Epidermal melanocyte (primary cell): ENCODE measurements around the gene WWP2.
"Not testable (repeated sequence)": the region's sequence is repeated elsewhere in the genome, so short reads cannot be mapped to it uniquely, and the experiment has no call there.

Source experiments
- DNase-seq: peaks from one replicate; pipeline ENCODE4 v3.0.0; 2011; ENCODE audit warnings: low spot score; ENCODE audit not compliant: insufficient read length

Gene WWP2

DNA sequence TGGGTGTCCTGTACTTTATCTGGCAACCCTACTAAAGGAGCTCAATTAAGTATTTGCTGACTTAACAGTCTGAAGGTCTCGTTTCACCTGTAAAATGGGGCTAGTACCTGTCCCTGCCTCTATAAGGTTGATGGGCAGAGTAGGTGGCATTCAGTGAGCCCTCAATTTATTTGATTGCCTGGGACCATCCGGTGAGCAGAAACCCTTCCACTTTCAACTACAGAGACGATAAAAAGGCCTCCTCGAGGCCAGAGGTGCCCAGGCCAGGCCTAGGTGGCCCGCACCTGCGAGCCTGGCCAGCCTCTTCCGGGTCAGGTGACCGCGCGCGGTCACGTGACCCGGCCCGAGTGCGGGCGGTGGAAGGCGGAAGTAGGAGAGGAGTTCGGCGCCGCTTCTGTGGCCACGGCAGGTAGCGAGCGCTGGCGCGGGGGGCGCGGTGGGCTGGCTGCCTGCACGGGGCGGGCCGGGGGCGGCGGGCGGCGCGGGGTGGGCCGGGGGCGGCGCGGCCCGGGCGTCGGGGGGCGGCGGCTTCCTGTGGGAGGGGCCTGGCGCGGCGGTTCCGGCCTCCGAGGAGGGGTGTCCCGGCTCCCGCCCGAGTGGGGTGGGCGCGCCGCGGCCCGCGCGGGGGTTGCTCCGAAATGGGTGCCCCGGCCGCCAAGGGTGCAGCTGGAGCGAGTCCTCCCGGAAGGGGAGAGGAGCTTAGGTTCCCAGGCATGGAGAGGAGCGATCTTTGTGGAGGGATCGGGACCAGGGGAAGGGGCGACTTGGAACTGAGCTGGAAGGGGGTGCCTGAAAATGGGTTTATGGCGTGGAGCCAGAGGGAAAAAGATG, at the start of gene WWP2:
Gene WWP2 (plus strand): TSS at position 350 of the 831 bp plus-strand sequence. CDS start 24,679 bp downstream, outside the sequence.
- peak; percentile 37 for DNase-seq

GRCh38 chr16:69712914-69713581, 49.1 kb upstream of the WWP2 start:
- no peak for DNase-seq

- DNase-seq, result no peak
Measured at GRCh38 chr16:69717066-69717465, 45.1 kb upstream of the WWP2 start.

DNA sequence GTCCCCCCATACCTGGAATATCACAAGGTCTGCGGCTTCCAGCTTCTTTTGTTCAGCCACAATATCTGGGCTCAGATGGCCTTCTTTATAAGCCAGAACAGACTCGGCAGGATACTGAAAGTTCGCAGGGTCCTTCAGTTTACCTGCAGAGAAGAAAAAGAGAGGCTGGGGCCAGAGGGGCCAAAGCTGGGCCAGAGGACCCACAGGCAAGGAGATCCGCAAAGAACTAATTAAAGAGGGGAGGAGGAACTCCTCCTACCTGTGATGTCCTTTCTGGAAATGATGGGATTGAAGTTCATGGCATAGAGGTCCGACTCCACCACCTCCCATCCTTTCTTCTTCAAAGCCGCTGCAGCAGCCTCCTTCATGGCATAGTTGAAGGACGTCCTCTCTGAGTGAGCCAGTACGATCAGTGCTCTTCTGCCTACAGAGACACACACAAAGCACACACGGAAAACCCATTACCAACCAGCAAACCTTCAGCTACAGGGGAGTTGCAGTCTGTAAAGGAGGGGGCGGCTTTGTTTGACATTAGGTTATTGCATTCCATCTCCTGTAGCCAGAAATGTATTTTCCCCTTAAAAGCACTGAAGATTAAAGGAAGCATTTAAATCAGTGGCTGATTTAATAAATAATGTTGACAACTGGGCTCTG, 43.9 kb upstream of the WWP2 start:
- no peak for DNase-seq

DNA sequence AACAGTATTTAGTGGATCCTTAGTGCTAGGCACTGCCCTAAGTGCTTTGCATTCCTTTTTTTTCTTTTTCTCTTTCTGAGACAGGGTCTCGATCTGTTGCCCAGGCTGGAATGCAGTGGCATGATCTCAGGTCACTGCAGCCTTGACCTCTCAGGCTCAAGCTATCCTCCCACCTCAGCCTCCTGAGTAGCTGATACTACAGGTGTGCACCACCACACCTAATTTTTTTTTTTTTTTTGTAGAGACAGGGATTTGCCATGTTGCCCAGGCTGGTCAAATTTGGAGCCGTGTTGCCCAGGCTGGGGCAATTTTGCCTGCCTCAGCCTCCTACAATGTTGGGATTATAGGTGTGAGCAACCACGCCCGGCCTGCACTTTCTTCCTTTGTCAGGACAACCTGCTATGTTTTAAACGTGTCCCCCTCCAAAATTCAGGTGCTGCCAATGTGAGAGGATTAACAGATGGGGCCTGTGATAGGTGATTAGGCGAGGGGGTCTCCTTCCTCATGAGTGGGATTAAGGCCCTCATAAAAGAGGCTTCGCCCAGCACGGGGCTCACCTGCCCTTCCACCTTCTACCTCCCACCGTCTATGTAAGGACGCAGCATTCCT, 41.2 kb upstream of the WWP2 start:
- DNase-seq, result no peak

DNA sequence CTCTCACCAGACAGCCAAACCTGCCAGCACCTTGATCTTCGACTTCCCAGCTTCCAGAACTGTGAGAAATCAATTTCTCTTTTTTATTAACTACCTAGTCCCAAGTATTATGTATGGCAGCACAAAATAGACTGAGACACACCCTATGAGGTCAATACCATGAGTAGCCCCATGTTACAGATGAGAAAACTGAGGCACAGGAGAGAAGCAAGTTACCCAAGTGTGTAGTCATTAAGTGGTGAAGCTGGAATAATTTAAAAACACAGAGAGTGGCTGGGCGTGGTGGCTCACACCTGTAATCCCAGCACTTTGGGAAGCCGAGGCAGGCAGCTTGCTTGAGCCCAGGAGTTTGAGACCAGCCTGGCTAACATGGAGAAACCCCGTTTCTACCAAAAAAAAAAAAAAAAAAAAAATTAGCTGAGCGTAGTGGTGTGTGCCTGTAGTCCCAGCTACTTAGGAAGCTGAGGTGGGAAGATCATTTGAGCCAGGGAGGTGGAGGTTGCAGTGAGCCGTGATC, 40.6 kb upstream of the WWP2 start:
- DNase-seq, result no peak

DNA sequence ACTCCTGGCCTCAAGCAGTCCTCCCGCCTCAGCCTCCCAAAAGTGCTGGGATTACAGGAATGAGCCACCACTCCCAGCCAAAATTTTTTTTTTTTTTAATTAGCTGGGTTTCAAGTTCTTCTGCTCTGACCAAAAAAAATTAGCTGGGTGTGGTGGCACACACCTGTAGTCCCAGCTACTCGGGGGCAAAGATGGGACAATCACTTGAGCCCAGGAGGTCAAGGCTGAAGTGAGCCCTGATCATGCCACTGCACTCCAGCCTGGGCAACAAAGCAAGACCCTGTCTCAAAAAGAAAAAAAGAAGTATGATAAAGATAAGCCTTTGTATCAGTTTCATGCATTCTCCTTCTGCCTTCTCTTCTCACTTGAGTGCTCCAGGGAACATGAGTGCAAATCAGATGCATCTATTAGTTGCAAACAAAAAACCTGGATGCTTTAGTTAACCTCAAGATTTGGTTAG, 37.7 kb upstream of the WWP2 start:
- no peak for DNase-seq

DNA sequence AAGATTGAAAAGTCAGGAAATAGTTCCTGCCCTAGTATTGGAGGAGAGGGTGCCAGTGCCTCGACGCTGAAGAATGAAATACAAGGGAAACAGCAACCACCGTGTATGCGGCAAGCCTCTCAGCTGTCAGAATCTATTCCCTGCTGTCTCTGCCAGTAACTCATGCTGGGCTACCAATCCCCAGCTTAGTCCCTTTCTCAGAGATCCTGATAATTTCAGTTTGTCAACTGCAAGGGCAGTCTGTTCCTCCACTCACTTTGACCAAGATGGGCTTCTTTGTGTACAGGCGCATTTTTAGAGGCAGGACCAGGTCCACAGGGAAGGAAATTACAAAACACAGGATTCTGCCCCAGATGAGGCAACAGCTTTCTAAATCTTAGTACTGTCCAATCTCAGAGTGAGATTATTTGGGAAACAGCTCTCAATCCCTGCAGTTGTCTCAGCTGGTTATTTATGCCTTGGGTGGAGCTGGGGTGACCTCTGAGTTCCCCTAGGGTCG, 37.1 kb upstream of the WWP2 start:
- no peak for DNase-seq

GRCh38 chr16:69725480-69726312, 36.4 kb upstream of the WWP2 start:
- no peak for DNase-seq

DNA sequence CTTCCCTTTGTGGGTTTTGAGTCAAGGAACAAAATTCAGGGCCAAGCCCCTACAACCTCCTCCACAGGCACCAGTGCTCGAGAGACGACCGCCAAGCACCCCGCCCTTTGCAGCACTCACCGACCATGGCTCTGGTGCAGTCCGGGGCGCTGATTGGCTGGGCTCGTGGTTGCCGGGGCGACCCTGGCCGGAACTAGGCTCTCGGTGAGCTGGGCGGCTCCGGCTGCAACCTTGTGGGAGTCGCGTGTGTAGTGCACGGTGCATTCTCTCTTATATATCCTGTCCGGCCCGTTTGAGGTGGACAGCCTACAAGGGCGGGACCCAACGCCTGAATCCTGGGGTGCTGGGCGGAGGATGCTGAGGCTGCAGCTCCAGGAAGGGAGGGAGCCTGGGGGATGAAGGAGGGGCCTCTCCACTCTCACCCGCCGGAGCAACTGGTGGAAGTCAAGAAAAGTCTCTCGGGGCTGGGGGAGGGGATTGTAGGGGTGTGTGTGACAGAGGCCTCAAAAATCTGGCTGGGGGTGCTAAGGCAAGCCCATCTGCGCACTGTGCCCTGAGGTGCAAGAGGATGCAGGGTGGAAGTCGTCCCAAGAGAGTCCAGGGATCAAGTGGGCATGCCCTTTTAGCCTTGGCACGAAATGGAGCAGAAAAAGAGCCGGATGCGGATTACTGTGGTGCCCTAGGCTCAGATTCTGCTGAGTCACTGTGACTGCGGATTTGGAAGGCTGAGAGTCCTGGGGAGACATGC, 35.6 kb upstream of the WWP2 start, which contains the start of gene NQO1:
Gene NQO1 (minus strand): TSS at position 248 of the 748 bp plus-strand sequence. CDS start 121 bp downstream, at position 127.
- peak; percentile 69 for DNase-seq

GRCh38 chr16:69727916-69728270, 34.2 kb upstream of the WWP2 start:
- DNase-seq, result no peak

GRCh38 chr16:69729030-69729429, 33.1 kb upstream of the WWP2 start:
- DNase-seq, result not testable (repeated sequence)

DNA sequence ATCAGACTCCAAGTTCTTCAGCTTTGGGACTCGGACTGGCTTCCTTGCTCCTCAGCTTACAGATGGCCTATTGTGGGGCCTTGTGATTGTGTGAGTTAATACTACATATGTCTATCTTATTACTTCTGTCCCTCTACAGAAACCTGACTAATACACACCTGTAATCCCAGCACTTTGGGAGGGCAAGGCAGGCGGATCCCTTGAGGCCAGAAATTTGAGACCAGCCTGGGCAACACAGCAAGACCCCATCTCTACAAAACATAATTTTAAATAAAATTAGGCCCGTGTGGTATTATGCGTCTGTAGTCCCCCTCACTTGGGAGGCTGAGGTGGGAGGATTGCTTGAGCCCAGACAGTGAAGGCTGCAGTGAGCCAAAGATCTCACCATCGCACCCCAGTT, 30.9 kb upstream of the WWP2 start:
- DNase-seq, result not testable (repeated sequence)

DNA sequence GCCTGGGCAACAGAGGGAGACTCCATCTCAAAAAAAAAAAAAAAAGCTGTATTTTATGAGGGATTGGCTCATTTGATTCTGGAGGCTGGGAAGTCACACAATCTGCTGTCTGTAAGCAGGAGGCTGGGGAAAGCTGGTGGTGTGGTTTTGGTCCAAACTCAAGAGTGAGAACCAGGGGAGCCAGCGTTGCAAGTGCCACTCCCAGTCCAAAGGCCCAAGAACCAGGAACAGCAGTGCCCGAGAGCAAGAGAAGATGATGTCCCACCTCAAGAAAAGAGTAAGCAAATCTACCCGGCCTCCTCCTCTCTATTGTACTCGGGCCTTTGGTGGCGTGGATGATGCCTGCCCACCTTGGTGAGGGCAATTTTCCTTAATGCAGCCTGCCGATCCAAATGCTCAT, 30.0 kb upstream of the WWP2 start:
- DNase-seq, result no peak

- no peak for DNase-seq
Measured at GRCh38 chr16:69741519-69741918, 20.6 kb upstream of the WWP2 start.

- DNase-seq, result no peak
Measured at GRCh38 chr16:69741951-69742904, 19.9 kb upstream of the WWP2 start.

GRCh38 chr16:69744363-69745231, 17.5 kb upstream of the WWP2 start:
- no peak for DNase-seq

GRCh38 chr16:69745232-69745612, 16.9 kb upstream of the WWP2 start:
- no peak for DNase-seq
